ENCODE measurements around the gene CENPV.

CENPV gene

DNA sequence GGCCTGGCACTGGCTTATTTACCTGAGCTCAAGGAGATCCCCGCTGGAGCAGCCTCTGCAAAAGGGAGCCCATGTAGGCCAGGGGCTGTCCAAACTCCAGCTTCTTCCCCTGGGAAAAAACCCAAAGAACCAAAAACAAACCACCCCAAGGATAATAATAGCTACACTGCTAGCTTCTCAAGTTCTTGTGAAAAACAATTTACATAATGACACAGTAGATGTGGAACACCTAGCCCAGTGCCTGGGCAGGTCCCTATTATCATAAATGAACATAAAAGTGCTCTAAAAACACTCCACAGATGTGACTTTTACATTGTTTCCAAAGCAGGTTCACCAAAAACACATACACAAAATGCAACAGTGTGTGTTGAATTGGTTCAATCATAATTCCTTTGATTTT is 27.3 kb downstream of the CENPV start:
- peaks cover 13% of the 10 kb centered on the region for H3K4me1 ChIP-seq (ENCODE audit: low read length)
- H4K20me1 ChIP-seq (ENCODE audit: insufficient read depth, low read length): no peaks in the 10 kb centered on the region
- no peak overlapping the region for H2AFZ ChIP-seq (ENCODE audit: low read depth, low read length)
- no peaks in the 10 kb centered on the region for H3K9me3 ChIP-seq (ENCODE audit: insufficient read depth, low read length)
- no peaks in the 10 kb centered on the region for H3K79me2 ChIP-seq (ENCODE audit: low read length)
- H3K9ac ChIP-seq (ENCODE audit: low read length): no peak overlapping the region
- no peak overlapping the region for H3K27ac ChIP-seq (ENCODE audit: low read length)
- H3K4me2 ChIP-seq (ENCODE audit: low read length): no peak overlapping the region
- TF ChIP-seq EZH2phosphoT487 (IDR thresholded peaks at IDR 0.05; ENCODE audit: low read depth): no peak
- TF ChIP-seq, protein P1, sequence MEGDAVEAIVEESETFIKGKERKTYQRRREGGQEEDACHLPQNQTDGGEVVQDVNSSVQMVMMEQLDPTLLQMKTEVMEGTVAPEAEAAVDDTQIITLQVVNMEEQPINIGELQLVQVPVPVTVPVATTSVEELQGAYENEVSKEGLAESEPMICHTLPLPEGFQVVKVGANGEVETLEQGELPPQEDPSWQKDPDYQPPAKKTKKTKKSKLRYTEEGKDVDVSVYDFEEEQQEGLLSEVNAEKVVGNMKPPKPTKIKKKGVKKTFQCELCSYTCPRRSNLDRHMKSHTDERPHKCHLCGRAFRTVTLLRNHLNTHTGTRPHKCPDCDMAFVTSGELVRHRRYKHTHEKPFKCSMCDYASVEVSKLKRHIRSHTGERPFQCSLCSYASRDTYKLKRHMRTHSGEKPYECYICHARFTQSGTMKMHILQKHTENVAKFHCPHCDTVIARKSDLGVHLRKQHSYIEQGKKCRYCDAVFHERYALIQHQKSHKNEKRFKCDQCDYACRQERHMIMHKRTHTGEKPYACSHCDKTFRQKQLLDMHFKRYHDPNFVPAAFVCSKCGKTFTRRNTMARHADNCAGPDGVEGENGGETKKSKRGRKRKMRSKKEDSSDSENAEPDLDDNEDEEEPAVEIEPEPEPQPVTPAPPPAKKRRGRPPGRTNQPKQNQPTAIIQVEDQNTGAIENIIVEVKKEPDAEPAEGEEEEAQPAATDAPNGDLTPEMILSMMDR (IDR thresholded peaks at IDR 0.05; ENCODE audit: low read depth, low read length): no peak
- H3K36me3 ChIP-seq (replicated peaks; ENCODE audit: low read depth, low read length): no peaks in the 10 kb centered on the region
- no peak overlapping the region for H3K4me3 ChIP-seq (ENCODE audit: low read length)
- H3K27me3 ChIP-seq (ENCODE audit: low read depth, low read length): no peaks in the 10 kb centered on the region

DNA sequence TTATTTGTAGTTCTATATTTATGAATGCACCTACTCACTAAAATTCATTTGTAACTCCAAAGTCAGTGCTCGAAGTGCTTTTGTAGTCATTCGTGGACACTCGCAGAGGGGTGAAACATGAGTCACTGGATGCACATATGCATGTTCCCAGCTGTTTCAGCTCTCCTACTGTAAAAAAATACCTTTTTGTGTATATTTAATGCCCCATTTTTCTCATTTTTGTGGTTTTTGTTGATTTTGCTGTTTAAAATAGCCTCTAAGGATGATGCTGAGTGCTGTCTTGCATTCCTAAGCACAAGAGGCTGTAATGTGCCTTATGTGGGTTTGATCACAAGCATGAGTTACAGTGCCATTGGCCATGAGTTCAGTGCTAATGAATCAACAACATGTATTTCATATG is 30.6 kb downstream of the CENPV start:
- no peaks in the 10 kb centered on the region for H3K27me3 ChIP-seq (ENCODE audit: low read depth, low read length)
- H3K79me2 ChIP-seq (ENCODE audit: low read length): no peaks in the 10 kb centered on the region
- H4K20me1 ChIP-seq (ENCODE audit: insufficient read depth, low read length): no peaks in the 10 kb centered on the region
- no peaks in the 10 kb centered on the region for H3K4me1 ChIP-seq (ENCODE audit: low read length)
- no peak for TF ChIP-seq EZH2phosphoT487 (IDR thresholded peaks at IDR 0.05; ENCODE audit: low read depth)
- TF ChIP-seq, protein P1 (IDR thresholded peaks at IDR 0.05; ENCODE audit: low read depth, low read length): no peak
- H2AFZ ChIP-seq (ENCODE audit: low read depth, low read length): no peak overlapping the region
- H3K36me3 ChIP-seq (replicated peaks; ENCODE audit: low read depth, low read length): no peaks in the 10 kb centered on the region
- no peak overlapping the region for H3K27ac ChIP-seq (ENCODE audit: low read length)
- no peak overlapping the region for H3K4me3 ChIP-seq (ENCODE audit: low read length)
- no peak overlapping the region for H3K4me2 ChIP-seq (ENCODE audit: low read length)
- H3K9ac ChIP-seq (ENCODE audit: low read length): no peak overlapping the region
- no peaks in the 10 kb centered on the region for H3K9me3 ChIP-seq (ENCODE audit: insufficient read depth, low read length)

DNA sequence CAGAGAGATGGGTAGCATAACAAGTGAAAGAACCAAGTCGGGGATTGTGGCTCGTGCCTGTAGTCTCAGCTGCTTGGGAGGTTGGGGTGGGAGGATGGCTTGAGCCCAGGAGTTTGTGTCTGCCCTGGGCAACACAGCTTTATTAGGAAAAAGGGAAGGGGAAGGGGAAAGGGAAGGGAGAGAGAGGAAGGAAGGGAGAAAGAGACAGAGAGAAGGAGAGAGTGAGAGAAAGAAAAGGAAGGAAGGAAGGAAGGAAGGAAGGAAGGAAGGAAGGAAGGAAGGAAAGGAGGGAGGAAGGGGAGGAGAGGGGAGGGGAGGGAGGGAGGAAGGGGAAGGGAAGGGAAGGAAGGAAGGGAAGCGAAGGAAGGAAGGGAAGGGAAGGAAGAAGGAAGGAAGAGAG is 33.3 kb downstream of the CENPV start:
- H4K20me1 ChIP-seq (ENCODE audit: insufficient read depth, low read length): no peaks in the 10 kb centered on the region
- no peak overlapping the region for H3K4me2 ChIP-seq (ENCODE audit: low read length)
- TF ChIP-seq EZH2phosphoT487 (IDR thresholded peaks at IDR 0.05; ENCODE audit: low read depth): no peak
- TF ChIP-seq, protein P1 (IDR thresholded peaks at IDR 0.05; ENCODE audit: low read depth, low read length): no peak
- no peaks in the 10 kb centered on the region for H3K27me3 ChIP-seq (ENCODE audit: low read depth, low read length)
- no peaks in the 10 kb centered on the region for H3K36me3 ChIP-seq (replicated peaks; ENCODE audit: low read depth, low read length)
- no peak overlapping the region for H3K27ac ChIP-seq (ENCODE audit: low read length)
- H3K4me3 ChIP-seq (ENCODE audit: low read length): no peak overlapping the region
- H3K9ac ChIP-seq (ENCODE audit: low read length): no peak overlapping the region
- no peaks in the 10 kb centered on the region for H3K4me1 ChIP-seq (ENCODE audit: low read length)
- no peaks in the 10 kb centered on the region for H3K79me2 ChIP-seq (ENCODE audit: low read length)
- H3K9me3 ChIP-seq (ENCODE audit: insufficient read depth, low read length): no peaks in the 10 kb centered on the region
- H2AFZ ChIP-seq (ENCODE audit: low read depth, low read length): no peak overlapping the region

DNA sequence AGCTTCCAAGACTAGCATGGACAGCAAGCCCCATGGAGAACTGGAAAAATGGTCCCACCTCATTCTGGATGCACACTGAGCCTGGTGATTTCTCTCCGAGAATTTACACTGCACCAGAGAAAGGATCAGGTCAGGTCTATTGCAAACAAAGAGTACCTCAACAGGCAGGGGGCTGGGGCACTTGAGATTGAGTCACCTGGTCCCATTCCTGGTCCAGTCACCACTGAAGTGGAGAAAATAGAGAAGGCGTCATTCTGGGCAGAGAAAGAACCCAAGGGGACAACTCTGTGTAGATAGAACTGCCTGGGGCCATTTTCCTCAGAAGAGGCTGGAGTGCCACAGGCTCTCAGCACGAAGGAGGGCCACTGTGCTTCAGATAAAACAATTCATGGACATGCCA is 38.4 kb downstream of the CENPV start:
- no peaks in the 10 kb centered on the region for H4K20me1 ChIP-seq (ENCODE audit: insufficient read depth, low read length)
- TF ChIP-seq, protein P1 (IDR thresholded peaks at IDR 0.05; ENCODE audit: low read depth, low read length): no peak
- no peak for TF ChIP-seq EZH2phosphoT487 (IDR thresholded peaks at IDR 0.05; ENCODE audit: low read depth)
- H3K9ac ChIP-seq (ENCODE audit: low read length): no peak overlapping the region
- no peaks in the 10 kb centered on the region for H3K27me3 ChIP-seq (ENCODE audit: low read depth, low read length)
- no peak overlapping the region for H3K4me2 ChIP-seq (ENCODE audit: low read length)
- no peak overlapping the region for H2AFZ ChIP-seq (ENCODE audit: low read depth, low read length)
- H3K4me1 ChIP-seq (ENCODE audit: low read length): no peaks in the 10 kb centered on the region
- no peak overlapping the region for H3K4me3 ChIP-seq (ENCODE audit: low read length)
- no peaks in the 10 kb centered on the region for H3K36me3 ChIP-seq (replicated peaks; ENCODE audit: low read depth, low read length)
- no peaks in the 10 kb centered on the region for H3K9me3 ChIP-seq (ENCODE audit: insufficient read depth, low read length)
- no peaks in the 10 kb centered on the region for H3K79me2 ChIP-seq (ENCODE audit: low read length)
- H3K27ac ChIP-seq (ENCODE audit: low read length): no peak overlapping the region
